ENCODE data around the gene LRRC37A2.
"Not testable (repeated sequence)": the region's sequence is repeated elsewhere in the genome, so short reads cannot be mapped to it uniquely, and the experiment has no call there.

LRRC37A2 gene

GRCh38 chr17:46512168-46512567 is at the start of gene LRRC37A2:
LRRC37A2 (plus strand) TSS chr17:46512468; CDS start chr17:46512713, 245 bp downstream.
- not testable (repeated sequence) for DNase-seq (ENCODE audit: low read depth)

GRCh38 chr17:46467618-46468017 is 44.6 kb upstream of the LRRC37A2 start:
- DNase-seq (ENCODE audit: low read depth): not testable (repeated sequence)

- not testable (repeated sequence) for DNase-seq (ENCODE audit: low read depth)
These were observed 37.8 kb upstream of the LRRC37A2 start for GRCh38 chr17:46474489-46474888.

GRCh38 chr17:46475583-46475982 is 36.7 kb upstream of the LRRC37A2 start:
- DNase-seq (ENCODE audit: low read depth): not testable (repeated sequence)

GRCh38 chr17:46478823-46479222 is 33.4 kb upstream of the LRRC37A2 start:
- DNase-seq (ENCODE audit: low read depth): not testable (repeated sequence)

- not testable (repeated sequence) for DNase-seq (ENCODE audit: low read depth)
These were observed 31.0 kb upstream of the LRRC37A2 start for GRCh38 chr17:46481310-46481709.

GRCh38 chr17:46492021-46492420 is 20.2 kb upstream of the LRRC37A2 start:
- DNase-seq (ENCODE audit: low read depth): not testable (repeated sequence)

GRCh38 chr17:46499437-46500139 is 12.7 kb upstream of the LRRC37A2 start:
- DNase-seq (ENCODE audit: low read depth): not testable (repeated sequence)

- DNase-seq (ENCODE audit: low read depth): not testable (repeated sequence)
These were observed 6.4 kb upstream of the LRRC37A2 start for GRCh38 chr17:46505896-46506295.

- not testable (repeated sequence) for DNase-seq (ENCODE audit: low read depth)
These were observed 22.4 kb downstream of the LRRC37A2 start for GRCh38 chr17:46534716-46535115.

GRCh38 chr17:46548607-46549006 is 36.3 kb downstream of the LRRC37A2 start:
- not testable (repeated sequence) for DNase-seq (ENCODE audit: low read depth)

- not testable (repeated sequence) for DNase-seq (ENCODE audit: low read depth)
These were observed 46.9 kb downstream of the LRRC37A2 start for GRCh38 chr17:46559155-46559554.

- DNase-seq (ENCODE audit: low read depth): not testable (repeated sequence)
These were observed 47.8 kb downstream of the LRRC37A2 start for GRCh38 chr17:46560048-46560447.

GRCh38 chr17:46566284-46566683 is 54.0 kb downstream of the LRRC37A2 start:
- not testable (repeated sequence) for DNase-seq (ENCODE audit: low read depth)

GRCh38 chr17:46566980-46567379 is 54.7 kb downstream of the LRRC37A2 start:
- not testable (repeated sequence) for DNase-seq (ENCODE audit: low read depth)

GRCh38 chr17:46571796-46572195 is 59.5 kb downstream of the LRRC37A2 start:
- not testable (repeated sequence) for DNase-seq (ENCODE audit: low read depth)

GRCh38 chr17:46579083-46580075 is 67.1 kb downstream of the LRRC37A2 start, which contains the start of gene ARL17A:
ARL17A (minus strand) TSS chr17:46579691; CDS start chr17:46576322, 3,369 bp downstream.
- peak; percentile 46 for DNase-seq (ENCODE audit: low read depth)

- DNase-seq (ENCODE audit: low read depth): not testable (repeated sequence)
These were observed 67.8 kb downstream of the LRRC37A2 start for GRCh38 chr17:46580082-46580481.

GRCh38 chr17:46585444-46585843 is 73.2 kb downstream of the LRRC37A2 start:
- DNase-seq (ENCODE audit: low read depth): not testable (repeated sequence)

GRCh38 chr17:46590157-46591146 is 78.2 kb downstream of the LRRC37A2 start, which contains the start of gene NSF:
NSF (plus strand) TSS chr17:46590669; CDS start chr17:46590776, 107 bp downstream.
- DNase-seq (ENCODE audit: low read depth): not testable (repeated sequence)

- DNase-seq (ENCODE audit: low read depth): not testable (repeated sequence)
These were observed 79.1 kb downstream of the LRRC37A2 start for GRCh38 chr17:46591332-46591731.

Measured in activated T-helper 9 cell treated with anti-CD3 and anti-CD28 coated beads, Interleukin-2, amount 50 U/mL, for 16 hours (primary cell).